GM18867 (cell line): ENCODE measurements around the gene SAYSD1.

ENCODE experiments used
- ATAC-seq: cut with Tn5 transposase; IDR thresholded peaks from one replicate; pipeline ENCODE4 v1.9.1; 2021; ENCODE audit warnings: mild to moderate bottlenecking, moderate library complexity; ENCODE audit not compliant: unreplicated experiment

The SAYSD1 gene

GRCh38 chr6:39079197-39080125, 35.5 kb downstream of the SAYSD1 start:
- no peak for ATAC-seq

- ATAC-seq, result no peak
These were observed 36.3 kb downstream of the SAYSD1 start for GRCh38 chr6:39078695-39079094.

- ATAC-seq, result no peak
These were observed 36.9 kb downstream of the SAYSD1 start for GRCh38 chr6:39077882-39078594.

GRCh38 chr6:39076623-39077535, 38.1 kb downstream of the SAYSD1 start:
- no peak for ATAC-seq

GRCh38 chr6:39075807-39076622, 39.0 kb downstream of the SAYSD1 start:
- no peak for ATAC-seq

- ATAC-seq, result no peak
These were observed 39.8 kb downstream of the SAYSD1 start for GRCh38 chr6:39075010-39075686.

- no peak for ATAC-seq
These were observed 40.5 kb downstream of the SAYSD1 start for GRCh38 chr6:39074486-39074885.

- no peak for ATAC-seq
These were observed 41.3 kb downstream of the SAYSD1 start for GRCh38 chr6:39073471-39074355.

- ATAC-seq, result no peak
These were observed 42.2 kb downstream of the SAYSD1 start for GRCh38 chr6:39072830-39073229.

GRCh38 chr6:39068391-39068790, 46.6 kb downstream of the SAYSD1 start:
- ATAC-seq, result no peak

- no peak for ATAC-seq
These were observed 49.4 kb downstream of the SAYSD1 start for GRCh38 chr6:39065561-39065960.

- no peak for ATAC-seq
These were observed 51.5 kb downstream of the SAYSD1 start for GRCh38 chr6:39063526-39063925.

GRCh38 chr6:39062014-39062740, 52.8 kb downstream of the SAYSD1 start:
- no peak for ATAC-seq

- ATAC-seq, result no peak
These were observed 53.4 kb downstream of the SAYSD1 start for GRCh38 chr6:39061588-39061987.

GRCh38 chr6:39061182-39061581, 53.8 kb downstream of the SAYSD1 start:
- no peak for ATAC-seq

- ATAC-seq, result no peak
These were observed 54.4 kb downstream of the SAYSD1 start for GRCh38 chr6:39060467-39061160.
